ENCODE results near the gene AFG1L.

DNA sequence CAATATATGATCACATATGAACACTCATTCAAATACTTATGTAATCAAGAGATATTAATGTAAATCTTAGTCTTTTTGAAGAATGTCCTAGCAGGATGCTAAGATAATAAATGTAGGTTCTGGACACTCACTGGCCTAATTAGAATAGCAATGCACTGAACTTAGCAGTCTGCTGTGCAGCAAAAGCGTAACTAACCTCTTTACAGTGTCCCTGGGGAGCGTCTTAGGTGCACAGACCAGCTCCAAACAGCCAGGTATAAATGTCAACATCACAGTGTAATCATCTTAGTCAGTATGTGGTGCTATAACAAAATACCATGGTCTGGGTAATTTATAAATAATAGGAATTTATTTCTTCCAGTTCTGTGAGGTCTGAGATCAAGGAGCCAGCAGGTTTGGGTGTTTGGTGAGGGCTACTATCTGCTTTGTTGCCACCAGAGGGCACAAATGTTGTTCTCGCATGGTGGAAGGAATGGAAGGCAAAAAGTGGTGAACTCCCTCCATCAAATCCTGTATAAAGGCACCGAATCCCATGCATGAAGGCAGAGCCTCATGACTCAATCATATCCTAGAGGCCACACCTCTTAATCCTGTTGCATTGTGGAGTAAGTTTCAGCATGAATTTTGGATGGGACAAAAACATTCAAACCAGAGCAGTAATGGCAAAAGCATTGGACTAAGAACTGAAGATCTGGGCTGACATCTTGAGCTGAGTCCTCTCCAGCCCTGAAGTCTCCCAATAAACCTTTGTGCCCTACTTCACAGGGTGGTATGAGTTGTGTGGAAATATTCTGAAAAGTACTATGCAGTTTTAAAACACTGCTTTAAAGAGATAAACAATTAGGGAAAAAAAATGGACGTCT lies 224.1 kb downstream of the AFG1L start:
- TF ChIP-seq POLR2A (IDR thresholded peaks at IDR 0.05) (no peak), POLR2AphosphoS5 (IDR thresholded peaks at IDR 0.05; ENCODE audit: insufficient read depth in 1 of 2, low read depth in 1 of 2) (no peak)
- TF ChIP-seq, protein P1, sequence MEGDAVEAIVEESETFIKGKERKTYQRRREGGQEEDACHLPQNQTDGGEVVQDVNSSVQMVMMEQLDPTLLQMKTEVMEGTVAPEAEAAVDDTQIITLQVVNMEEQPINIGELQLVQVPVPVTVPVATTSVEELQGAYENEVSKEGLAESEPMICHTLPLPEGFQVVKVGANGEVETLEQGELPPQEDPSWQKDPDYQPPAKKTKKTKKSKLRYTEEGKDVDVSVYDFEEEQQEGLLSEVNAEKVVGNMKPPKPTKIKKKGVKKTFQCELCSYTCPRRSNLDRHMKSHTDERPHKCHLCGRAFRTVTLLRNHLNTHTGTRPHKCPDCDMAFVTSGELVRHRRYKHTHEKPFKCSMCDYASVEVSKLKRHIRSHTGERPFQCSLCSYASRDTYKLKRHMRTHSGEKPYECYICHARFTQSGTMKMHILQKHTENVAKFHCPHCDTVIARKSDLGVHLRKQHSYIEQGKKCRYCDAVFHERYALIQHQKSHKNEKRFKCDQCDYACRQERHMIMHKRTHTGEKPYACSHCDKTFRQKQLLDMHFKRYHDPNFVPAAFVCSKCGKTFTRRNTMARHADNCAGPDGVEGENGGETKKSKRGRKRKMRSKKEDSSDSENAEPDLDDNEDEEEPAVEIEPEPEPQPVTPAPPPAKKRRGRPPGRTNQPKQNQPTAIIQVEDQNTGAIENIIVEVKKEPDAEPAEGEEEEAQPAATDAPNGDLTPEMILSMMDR (IDR thresholded peaks at IDR 0.05), result no peak
